Limb (tissue), 2 donors: ENCODE measurements around the gene ZNF787.

ENCODE experiments used
- DNase-seq, 2 donors: peaks; one replicate each; pipeline ENCODE4 v3.0.0-alpha.2; 2016; ENCODE audit errors: extremely low spot score in 2 of 2

ZNF787 gene

DNA sequence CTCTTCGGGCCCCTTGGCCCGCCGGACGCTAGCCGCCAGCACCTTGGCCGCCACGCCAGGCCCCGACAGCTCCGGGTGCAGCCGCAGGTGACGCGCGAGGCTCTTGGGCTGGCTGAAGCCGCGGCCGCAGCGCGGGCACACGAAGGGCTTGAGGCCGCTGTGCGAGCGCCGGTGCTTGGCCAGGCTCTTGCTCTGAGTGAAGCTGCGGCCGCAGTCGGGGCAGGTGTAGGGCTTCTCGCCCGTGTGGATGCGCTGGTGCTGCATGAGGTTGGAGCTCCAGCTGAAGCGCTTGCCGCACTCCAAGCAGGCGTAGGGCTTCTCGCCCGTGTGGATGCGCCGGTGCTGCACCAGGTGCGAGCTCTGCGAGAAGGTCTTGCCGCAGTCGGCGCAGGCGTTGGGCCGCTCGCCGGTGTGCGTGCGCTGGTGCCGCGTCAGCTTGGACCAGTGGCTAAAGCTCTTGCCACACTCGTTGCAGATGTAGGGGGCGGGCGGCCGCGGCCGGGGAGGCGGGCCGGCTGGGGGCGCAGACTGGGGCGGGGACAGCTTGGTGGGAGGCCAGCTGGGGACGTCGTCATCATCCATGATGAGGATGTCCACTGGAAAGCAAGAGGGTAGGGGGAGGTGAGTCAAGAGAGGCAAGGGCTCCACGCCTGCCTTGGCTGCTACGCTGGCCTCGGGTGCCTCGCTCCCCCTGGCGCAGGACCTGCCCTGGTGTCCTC, 32.4 kb downstream of the ZNF787 start:
- no peak for DNase-seq

DNA sequence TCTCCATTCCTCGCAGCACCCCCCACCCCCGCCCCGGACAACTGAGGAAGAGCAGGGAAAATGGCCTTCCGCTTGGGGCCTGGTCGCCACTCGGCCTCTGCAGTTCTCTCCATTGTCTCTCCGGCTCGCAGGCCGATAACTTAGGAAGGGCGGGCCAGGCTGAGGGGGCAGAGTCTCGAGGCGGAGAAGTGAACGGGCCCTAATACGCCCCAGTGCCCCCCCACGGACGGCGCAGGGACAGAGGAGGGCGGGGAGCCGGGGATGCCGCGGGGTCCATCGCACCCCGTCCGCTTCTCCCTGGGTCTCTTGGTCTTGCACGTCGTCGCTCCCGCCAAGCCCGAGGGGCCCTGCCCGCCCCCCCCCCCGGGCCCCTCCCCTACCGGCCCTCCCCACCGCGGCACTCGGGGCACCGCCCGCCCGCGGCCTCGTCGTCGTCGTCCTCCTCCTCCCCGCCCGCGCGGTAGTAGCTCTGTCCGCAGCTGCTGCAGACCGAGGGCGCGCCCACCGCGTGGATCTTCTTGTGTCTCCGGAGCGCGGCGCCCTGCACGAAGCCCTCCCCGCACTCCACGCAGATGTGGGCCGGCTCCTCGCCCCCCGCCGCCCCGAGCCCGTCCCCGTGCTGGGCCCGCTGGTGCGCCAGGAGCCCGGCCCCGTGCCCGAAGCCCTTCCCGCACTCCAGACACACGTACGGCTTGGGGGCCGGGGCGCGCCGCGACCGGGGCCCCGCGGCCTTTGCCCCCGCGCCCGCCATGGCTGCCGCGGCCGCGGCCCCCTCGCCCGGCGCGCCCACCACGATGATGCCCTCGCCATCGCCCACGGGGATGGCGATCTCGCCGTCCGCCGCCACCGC, 33.2 kb downstream of the ZNF787 start:
- DNase-seq = no peak

DNA sequence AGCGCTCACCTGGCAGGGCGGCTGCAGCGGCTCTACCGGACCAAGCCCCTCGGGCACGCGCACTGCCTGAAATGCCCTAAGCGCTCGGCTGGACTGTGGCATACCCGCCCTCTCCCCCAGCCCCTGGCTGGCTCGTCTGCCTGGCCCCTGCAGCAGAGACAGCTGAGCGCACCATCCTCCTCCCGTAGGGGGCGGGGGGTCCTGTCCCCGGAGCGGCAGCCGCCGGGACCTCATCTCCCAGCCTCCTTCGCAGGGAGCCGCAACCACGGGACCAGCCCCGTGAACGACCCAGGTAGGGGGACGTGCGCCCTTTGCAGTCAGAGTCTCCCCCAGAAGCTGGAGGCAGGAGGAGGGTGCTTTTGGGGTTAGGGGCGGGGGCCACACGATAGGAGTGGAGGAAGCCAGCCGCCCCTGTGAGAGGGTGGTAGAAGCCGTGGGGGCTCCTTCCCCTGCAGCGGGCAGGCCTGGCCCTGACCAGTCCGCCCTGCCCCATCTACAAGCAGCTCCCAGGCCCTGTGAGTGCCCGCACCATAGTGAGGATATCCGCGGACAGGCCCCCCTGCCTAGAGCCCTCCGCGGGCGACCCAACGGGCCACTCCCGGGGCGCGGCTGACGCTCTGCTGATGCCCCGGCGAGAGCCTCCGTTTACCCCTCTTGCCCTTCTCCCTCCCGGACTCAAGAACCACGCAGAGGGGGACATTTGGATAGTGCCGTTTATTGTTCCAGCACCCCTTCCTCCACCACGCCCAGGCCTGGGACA, 34.2 kb downstream of the ZNF787 start:
- DNase-seq = no peak

DNA sequence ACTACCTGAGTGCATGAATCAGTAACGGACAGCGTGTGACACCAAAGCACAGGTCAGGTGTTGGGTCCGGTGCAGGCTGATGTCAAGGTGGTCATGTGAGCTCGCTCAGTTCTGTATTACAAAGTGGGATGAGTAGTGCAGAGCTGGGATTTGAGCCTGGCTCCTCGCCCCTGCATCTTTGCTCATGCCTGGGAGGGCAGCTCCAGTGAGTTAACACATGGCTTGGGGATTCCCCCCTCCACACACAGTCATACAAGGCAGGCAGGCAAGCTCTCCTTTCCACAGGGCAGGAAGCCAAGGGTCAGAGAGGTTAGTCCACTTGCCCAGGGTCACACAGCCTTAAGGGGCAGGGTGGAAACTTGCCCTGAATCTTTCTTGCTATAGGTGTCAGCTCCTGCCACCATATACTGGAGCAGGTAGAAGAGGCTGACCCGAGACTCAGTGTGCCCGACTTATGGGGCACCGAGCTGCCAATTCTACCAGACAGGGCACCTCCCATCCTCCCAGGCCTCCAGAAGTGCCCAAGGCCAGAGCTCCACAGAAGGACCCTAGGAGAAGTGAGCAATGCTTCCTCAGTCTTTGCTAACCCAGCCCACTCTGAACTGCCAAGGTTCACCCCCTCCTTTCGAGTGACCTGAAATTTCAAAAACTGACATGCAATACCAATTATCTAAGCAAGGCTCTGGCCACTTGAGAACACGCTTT, 35.4 kb downstream of the ZNF787 start:
- DNase-seq = peak in 1 of 2 donors; percentile 10

DNA sequence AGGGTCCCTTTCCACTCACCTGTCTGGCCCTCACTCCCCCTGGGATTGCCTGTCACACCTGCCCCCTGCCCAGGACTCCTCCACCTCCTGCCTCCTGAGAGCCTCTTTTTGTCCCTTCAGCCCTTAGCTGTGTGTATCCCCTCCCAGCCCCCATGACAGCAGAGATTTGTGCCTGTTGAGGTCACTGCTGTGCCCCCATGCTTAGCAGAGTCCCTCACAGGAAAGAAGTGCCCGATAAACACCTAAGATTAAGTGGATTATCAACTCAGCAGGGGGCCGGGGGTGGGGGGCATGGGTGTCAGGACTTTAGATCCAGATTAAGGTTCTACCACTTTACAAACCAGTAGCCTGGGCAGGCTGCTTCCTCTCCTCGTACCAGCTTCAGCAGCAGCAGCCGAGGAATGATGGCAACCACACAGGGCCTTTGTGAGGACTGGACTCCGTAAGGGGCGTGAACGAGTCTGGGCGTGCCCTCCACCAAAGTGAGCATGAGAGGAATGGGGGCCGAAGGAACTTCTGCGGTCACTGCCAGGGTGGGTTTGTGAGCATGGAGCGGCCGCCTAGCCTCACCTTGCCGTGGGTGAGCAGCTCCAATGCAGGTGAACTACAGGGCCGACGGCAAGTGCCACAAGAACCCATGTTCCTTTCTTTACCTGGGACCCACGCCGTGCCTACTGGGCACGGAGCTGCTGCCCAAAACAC, 36.1 kb downstream of the ZNF787 start:
- DNase-seq = no peak

DNA sequence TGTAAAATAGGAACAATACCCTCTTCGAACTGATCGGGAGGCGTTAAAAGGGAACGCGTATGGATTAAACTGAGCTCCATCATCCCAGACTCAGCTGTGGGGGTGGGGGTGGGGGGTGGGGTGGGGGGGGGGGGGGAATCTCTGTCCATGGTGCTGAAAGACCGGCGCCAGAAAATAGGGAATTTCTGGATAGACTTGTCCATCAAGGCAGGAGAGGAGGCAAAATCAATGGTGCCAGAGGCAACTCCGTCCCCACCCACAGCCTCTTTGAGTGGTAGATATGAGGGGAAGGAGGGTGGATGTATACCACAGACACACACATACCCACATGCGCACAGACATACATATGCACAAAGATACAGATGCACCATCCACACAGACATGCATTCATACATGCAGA, 37.4 kb downstream of the ZNF787 start:
- no peak for DNase-seq

DNA sequence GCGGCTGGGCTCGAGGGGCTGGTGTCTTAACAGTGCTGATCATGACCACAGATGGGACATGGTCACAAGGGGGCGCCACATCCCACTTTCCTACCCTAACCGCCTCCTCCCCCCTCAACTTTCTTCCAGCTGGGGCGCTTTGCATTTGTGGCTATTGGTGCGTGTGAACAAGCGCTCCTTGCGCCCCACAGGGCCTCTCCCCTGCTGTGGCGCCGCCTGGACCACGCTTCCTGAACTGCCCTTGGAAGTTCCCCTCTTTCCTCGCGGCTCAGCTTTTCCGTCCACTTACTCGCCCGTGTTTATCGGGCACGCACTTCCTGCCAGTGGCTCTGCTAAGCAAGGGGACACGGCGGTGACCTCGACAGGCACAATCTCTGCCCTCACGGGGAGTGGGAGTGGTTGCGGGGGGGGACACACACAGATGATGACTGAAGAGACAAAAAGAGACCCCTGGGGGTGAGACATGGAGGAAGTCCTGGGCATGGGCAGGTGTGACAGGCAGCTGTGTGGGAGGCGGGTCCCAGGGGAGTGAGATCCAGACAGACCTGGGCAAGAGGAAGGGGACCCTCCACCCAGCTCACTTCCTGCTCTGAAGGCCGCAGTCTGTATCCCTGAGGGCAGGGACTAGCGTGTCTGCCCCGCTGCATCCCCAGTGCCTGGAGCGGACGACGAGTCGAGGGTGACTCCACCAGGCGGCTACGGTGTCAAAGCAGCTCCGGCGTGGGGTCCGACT, 40.3 kb downstream of the ZNF787 start:
- DNase-seq = peak; percentile 54 to 79

DNA sequence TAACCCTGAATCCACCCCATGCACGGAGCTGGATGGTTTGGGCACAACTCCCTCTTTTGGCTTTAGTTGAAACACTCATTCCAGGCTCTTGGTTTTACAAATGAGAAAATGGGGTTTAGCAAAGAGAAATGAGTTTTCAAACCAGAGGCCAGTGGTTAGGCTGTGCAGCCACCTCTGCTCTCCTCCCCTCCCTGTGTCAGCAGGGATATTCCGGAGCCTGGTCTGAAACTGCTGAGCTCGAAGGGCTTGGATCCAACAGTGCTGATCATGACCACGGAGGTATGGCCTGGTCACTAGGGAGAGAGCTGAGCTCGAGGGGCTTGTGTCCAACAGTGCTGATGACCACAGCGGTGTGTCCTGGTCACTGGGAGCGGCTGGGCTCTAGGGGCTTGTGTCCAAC, 41.5 kb downstream of the ZNF787 start:
- DNase-seq = no peak

DNA sequence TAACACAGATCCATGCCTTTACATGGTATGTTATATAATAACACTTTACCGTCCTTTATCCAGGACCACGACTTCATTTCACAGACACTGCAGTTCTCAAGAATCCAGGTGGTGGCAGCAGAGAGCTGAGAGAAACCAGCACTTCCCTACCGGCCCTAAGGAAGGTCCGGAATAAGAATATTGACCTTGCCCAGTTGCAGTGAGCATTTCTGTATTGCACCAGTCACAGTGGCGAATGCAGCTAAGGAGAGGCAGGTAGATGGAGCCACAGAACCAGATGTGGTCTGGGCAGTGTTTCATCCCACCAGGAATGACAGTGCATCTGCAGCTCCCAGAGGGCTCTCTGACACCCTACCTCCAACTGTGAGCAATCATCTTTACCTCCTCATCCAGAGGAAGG, 44.6 kb downstream of the ZNF787 start:
- peak; percentile 45 to 76 for DNase-seq

DNA sequence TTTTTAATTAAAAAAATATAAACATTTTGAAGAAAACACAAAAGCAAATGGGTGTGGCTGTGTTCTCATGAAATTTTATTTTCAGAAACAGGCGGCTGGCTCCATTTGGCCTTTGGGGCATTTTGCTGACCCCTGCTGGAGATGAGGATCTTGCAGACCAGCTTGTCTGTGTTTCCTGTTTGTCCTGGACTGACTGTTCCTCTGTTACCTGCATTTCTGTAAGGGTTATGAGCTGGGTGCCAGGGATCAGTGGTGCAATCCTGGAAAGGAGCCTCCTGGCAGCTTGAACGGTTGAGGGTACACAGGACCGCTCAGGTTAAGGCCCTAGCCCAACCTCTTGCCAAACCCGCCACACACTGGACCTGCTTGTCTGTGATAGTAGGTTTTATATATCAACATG, 49.9 kb downstream of the ZNF787 start:
- DNase-seq = no peak

DNA sequence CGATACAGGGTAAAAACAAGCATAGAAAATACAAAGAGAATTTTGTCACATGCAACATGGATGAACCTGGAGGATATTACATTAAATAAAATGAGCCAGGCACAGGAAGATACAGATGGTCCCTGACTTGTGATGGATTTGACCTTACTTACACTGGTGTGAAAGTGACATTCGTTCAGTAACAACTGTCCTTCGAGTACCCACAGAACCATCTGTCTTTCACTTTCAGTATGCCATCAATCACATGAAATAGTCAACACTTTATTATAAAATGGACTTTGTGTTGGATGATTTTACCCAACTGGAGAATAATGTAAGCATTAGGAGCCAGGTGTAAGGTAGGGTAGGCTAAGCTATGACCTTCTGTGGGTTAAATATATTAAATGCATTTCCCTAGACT, 51.5 kb downstream of the ZNF787 start:
- DNase-seq = no peak

DNA sequence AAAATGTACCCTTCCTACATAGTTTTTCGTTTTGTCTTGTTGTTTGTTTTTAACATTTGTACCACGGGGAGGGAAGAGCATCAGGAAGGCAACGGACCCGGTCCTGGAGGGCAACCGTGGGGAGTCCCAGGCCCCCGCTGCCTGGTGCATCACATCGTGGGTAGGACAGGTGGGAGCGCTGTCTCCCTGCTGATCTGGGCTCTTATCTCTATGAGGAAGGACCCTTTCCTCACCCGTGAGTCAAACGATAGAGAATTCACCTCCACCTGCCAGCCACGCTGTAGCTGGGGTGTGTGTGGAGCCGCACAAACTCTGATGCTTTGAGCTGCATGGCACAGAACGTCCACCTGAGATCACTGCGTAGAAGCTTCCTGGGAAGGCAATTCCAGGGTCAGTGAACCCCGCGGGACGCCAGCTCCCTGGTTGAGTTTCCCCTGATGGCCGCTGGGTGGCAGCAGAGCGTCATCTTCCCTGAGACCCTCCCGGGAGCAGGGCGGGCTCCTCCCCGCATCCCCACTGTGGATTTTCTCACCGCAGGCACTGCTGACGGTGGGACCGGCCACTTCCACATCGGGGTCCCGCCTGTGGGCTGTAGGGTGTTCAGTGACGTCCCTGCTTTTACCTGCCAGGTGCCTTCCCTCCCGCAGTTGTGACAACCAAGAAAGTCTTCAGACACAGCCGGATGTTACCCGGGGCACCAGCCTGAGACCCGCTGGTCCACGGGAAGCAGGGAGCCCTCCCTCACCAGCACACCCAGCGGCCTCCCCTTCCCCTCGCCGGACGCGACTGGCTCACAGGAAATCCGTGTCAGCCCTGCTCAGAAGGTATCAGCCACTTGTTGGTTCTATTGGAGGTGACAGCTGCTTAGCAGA, 54.7 kb downstream of the ZNF787 start:
- peak; percentile 21 to 82 for DNase-seq

DNA sequence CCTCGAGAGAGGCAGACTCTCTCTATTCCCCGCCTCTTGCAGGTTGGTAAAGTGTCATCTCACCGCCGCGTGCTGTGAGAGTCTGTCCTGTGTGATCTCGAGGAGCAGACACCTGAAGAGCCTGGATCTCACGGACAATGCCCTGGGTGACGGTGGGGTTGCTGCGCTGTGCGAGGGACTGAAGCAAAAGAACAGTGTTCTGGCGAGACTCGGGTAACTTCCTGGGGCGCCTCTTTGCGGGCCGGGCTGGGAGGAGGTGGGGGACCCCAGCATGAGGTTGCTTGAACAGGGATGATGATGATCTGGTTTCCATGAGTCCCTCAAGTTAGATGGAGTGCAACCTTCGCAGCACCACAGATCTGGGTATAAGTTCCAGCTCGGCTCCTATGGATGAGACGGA, 67.5 kb downstream of the ZNF787 start:
- DNase-seq = no peak
